Daoy (cell line): ENCODE results near the gene HIC2. TPM values are rescaled to one million over a fixed set of nuclear protein-coding genes. Genes with fewer than 3 reads are reported as not detected.
"Not testable (repeated sequence)": the region's sequence is repeated elsewhere in the genome, so short reads cannot be mapped to it uniquely, and the experiment has no call there.

Experiments
- DNase-seq: peaks from one replicate; pipeline ENCODE4 v3.0.0-alpha.2; 2015; ENCODE audit warnings: low read depth
- total RNA-seq: library from RNA; depleted of rRNA; stranded (reverse); fragments of >200 nt; shearing (Covaris generic); gene quantifications from 2 replicates; pipeline ENCODE4 v1.2.3, GENCODE V29; 2014

Gene HIC2
- total RNA-seq, 1 experiment from 2014 or later, result 3.0 TPM

DNA sequence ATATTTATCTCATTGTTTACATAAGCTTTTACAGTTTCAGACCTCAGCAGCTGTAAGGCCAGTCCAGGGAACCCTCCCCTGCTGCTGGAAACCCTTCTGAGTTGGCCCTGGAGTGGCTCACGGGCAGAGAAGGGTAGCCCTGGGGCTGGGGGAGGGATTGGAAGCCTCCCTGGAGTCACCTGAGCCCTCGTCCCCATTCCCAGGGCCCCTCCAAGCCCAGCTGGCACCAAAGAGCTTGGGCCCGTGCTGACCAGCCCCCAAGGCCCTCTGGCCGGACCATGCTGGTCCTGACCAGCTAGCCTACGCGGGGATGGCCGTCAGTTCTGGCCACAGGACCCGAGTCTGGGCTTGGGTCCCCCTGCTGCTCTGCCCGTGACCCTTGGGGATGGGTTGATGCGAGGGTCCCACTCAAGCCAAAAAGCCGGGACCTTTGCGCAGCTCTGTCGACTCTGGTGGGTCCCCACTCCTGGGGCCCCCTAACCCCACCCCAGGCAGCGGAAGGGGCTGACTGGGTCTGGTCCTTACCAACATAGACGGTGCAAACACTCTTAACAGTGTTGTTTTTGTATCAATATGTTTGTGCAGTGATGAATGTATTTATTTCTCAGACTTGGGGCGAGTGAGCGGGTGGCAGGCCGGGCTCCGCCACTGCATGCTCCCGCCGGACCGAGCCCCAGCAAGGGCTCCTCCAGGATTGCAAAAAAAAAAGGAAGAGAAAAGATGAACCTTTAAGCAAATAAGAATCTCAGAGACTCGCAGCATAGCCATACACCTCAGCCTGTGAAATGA lies 32.6 kb downstream of the HIC2 start:
- no peak for DNase-seq

DNA sequence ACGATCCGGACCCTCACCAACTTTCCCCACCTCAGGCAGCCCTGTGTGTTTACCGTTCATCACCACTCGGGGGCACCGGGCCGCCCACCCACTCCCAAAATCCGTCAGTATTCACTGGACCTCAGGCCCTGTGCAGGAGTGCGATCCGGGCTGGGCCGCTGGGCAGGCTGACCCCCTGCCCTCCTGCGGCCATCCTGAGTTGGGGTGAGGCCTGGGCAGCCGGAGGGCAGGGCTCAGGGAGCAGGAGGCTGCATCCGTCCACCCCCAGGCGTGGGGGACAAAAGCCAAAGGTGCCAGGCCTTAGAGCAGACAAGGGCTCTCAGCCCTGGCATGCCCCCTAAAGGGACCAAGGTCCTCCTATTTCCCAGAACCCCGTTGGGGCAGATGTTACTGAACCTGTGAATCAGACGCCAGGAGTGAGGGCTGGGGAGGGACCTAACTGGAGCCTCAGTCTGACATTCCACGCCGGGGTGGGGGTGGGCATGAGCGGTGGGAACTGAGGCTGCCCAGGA lies 33.2 kb downstream of the HIC2 start:
- no peak for DNase-seq

DNA sequence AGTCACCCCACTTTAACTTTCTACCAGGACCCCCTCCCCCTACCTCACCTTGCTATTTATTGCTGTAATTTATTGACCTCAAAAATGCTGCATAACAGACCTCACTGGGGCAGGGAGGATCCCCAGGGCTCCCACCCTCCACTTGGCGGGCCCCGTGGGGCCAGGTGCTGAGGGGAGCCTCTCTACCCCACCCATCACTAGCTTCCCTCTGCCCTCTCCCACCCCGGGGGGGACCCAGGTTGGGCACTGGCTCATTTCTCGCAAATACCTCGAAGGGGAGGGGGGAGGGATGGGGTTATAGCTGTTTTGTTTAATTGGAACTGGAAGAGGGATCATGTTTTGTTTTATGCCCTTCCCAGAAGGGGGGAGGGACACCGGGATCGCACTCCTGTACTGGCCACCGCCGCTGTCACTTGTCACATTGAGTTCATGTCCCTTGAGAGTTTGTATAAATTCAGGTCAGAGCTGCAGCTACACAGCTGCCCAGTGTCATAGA lies 33.7 kb downstream of the HIC2 start:
- DNase-seq, result no peak

DNA sequence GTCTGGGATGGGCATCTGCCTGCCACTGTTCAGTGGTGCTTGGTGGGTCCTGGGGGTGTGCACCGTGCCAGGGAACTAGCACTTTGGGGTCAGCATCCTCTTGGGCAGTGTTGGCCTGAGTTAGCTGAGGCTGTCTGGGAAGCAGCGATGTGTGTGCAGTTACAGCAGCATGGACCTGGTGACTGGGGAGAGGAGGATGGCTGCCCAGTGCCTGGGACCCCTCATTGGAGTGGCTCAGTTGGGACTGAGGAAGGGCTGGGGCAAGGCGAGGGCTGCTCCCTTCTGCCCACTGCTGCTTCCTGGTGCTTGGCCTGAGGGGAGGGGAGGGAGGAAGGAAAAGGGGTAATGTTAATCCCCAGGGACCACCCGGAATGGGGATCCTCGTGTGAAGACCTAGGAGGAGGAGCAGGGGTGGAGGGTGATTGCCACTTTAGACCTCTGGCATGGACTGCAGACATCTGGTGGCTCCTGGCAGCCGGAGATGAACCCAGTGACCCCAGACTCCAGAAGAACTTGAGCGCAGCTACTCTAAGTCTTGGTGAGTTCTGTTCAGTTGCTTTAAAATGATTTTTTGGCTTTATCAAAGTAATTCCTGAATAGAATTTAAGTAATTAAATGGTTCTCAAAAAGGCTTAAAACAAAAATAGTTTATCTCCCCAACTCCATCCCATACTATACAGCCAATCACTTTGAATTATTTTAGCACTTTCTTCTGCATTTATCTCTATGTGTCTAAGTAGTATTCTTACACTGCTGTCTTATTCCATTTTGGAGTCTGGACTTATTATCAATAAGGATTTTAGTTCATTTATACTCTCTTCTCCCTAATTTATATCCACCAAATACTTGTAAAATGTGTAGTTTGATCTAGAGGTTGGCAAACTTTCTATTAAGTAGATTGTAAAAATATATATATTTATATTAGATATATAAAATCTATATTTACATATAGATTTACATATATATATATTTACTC lies 34.7 kb downstream of the HIC2 start:
- DNase-seq, result no peak

DNA sequence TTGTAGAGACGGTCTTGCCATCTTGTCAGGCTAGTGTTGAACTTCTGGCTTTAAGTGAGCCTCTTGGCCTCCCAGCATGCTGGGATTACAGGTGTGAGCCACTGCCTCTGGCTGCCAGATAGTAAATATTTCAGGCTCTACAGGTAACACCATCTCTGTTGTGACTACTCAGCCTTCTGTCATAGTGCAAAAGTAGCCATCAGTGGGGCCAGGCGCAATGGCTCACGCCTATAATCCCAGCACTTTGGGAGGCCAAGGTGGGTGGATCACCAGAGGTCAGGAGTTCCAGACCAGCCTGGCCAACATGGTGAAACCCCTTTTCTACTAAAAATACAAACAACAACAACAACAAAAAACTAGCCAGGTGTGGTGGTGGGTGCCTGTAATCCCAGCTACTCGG lies 35.5 kb downstream of the HIC2 start:
- DNase-seq, result not testable (repeated sequence)

- DNase-seq, result not testable (repeated sequence)
Observed at GRCh38 chr22:21454998-21455333, 37.8 kb downstream of the HIC2 start.

GRCh38 chr22:21455334-21456089 lies 38.3 kb downstream of the HIC2 start:
- no peak for DNase-seq

- no peak for DNase-seq
Observed at GRCh38 chr22:21457023-21457787, 40.0 kb downstream of the HIC2 start.

DNA sequence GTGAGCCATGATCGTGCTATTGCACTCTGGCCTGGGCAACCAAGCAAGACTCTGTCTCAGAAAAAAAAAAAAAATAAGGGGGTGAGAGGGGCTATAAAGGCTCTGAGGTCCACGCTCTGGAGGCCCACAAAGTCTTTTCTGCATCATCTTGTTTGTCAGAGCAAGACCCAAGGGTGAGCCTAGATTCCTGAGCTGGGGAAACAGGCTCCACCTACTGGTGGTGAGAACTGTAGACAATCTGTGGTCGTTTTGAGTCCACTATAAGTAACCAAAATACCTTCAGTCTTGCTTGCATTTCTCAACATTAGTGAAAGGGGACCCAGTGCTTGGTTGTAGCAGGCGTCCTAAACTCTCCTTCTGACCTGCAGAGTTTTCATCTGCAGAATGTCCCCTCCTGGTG lies 45.5 kb downstream of the HIC2 start:
- DNase-seq, result not testable (repeated sequence)

GRCh38 chr22:21467337-21468193 lies 50.4 kb downstream of the HIC2 start, which contains the start of gene TMEM191C:
TSS of gene TMEM191C (plus strand) at chr22:21467387. CDS start at chr22:21467460, 73 bp downstream.
- DNase-seq, result not testable (repeated sequence)

DNA sequence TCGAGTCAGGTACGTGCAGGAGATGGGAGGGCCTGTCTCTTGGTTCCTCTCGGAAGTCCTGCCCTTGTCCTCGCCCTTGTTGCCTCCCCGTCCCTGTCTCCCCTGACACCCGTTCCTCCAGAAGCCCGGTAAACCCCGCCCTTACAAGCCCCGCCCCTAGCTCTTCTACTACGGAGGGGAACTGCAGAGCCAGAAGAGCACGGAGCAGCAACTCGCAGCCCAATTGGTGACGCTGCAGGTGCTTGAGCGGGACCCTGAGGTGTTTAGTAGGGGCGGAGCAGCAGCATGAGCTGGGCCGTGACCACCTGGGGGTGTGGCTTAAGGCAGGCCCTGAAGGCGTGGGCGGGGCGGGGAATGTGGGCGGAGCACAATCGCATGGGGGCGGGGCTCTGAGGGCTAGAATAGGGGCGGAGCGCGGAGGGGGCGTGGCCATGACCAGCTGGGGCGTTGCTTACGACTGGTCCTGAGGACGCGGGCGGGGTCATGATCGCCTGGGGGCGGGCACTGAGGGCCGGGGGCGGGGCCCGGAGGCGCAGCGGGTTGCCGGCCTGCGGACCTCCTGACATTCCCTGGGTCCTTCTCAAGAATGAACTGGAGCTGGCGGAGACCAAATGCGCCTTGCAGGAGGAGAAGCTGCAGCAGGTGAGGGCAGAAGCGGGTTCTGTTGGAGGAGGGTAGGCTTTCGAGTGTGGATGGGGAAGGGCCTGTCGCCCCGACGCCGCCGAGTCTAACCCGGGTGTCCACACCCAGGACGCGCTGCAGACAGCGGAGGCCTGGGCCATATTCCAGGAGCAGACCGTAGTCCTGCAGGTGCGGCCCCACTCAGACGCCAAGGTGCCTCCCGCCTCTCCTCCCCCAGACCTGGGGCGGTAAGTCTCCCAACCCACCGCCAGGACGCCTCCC lies 51.3 kb downstream of the HIC2 start:
- DNase-seq, result peak; percentile 83

GRCh38 chr22:21469097-21469994 lies 52.2 kb downstream of the HIC2 start:
- DNase-seq, result not testable (repeated sequence)

DNA sequence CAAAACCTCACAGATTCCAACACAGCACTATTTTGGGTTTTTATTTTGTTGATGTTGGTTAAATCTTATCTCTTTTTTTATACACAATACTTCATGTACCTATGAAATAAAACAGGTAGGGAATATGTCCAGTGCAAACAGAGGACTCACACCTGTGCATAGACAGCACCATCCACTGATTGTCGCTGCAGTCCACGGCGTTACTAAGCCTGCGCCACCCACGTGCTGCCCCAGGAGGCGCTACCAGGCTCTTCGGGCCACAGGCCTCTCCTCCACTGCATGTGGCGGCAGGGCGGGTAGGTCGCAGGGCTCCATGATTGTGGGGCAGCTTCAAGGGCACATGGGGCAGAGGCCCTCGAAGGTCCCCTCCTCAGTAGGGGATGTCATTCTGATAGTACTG lies 55.8 kb downstream of the HIC2 start:
- DNase-seq, result not testable (repeated sequence)

GRCh38 chr22:21473664-21474063 lies 56.5 kb downstream of the HIC2 start:
- DNase-seq, result not testable (repeated sequence)

- DNase-seq, result not testable (repeated sequence)
Observed at GRCh38 chr22:21484039-21484438, 66.9 kb downstream of the HIC2 start.

GRCh38 chr22:21487723-21488122 lies 70.6 kb downstream of the HIC2 start:
- DNase-seq, result not testable (repeated sequence)

DNA sequence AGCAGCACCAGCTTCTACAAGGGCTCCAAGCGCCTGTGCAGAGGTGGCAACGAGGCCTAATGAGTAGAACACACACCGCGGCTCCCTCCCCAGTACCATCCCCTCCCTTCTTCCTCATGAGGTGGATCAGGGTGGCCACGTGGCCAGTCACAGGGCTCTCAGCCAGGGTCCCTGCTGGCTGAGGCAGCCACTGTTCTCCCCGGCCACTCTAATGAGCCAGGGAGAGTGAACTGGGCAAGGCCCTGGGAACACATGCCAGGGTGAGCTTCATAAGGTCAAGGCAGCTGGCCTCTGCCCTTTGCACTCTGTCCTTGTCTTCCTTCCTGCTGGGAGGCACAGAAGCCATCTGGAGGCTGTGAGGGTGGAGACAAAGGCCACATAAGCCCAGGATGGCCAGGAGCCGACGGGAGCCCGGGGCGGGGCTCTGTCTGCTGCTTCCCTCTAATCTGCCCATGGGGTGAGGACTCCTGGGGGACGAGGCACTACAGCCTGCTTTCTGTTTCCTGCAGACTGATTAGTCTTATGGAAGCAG lies 72.0 kb downstream of the HIC2 start:
- DNase-seq, result not testable (repeated sequence)
